HepG2 (cell line): ENCODE measurements around the gene CSNK1A1. TPM values are rescaled to one million over a fixed set of nuclear protein-coding genes. Genes with fewer than 3 reads are reported as not detected.

Experiments used
- ATAC-seq: fragments of 200-7000 bp; cut with Tn5 transposase; 3 replicates; pipeline ENCODE4 v1.9.1; 2020; ENCODE audit warnings: mild to moderate bottlenecking, moderate library complexity
- BruUV-seq: library from RNA; stranded (reverse); fragments of 400-500 nt; replicated peaks from 2 replicates; lab custom pipeline; 2021; lab: Mats Ljungman, UMichigan
- CTCF ChIA-PET: fragments of 300-600 bp; formaldehyde crosslinking; extraction: SDS; loops from one replicate; lab custom pipeline; 2021; ENCODE audit warnings: low total read pairs, inconsistent platforms, low intra/inter-chr PET ratio; lab: Yijun Ruan, JAX
- POLR2A ChIA-PET: fragments of 350-600 bp; sonication (Branson Sonifier 250); formaldehyde crosslinking; loops from one replicate; lab custom pipeline; 2020; ENCODE audit warnings: antibody characterized with exemption, inconsistent platforms; lab: Yijun Ruan, JAX
- DNase-seq: peaks from one replicate; pipeline ENCODE4 v3.0.0-alpha.2; 2015; ENCODE audit warnings: low spot score
- FAIRE-seq: peaks from 3 replicates; lab custom pipeline; 2011; peaks lifted over from hg19 to GRCh38; lab: Jason Lieb, UNC
- H2AFZ ChIP-seq: one replicate; pipeline ENCODE4 v1.6.1; 2011; ENCODE audit warnings: low read length, inconsistent platforms
- H3K27ac ChIP-seq: fragments of 300-600 bp; 3 replicates; pipeline ENCODE4 v1.8.0; 2011; ENCODE audit warnings: mixed run types, mild to moderate bottlenecking, mixed read lengths, low read length, inconsistent platforms; ENCODE audit not compliant: insufficient read depth; ENCODE audit errors: extremely low read length
- H3K27me3 ChIP-seq, 2 experiments: fragments of 200-600 bp in 1 of 2; 2 replicates in 1 of 2; 3 replicates in 1 of 2; pipeline versions ENCODE4 v1.6.0 to v1.8.0; 2011; ENCODE audit warnings: low read length in 2 of 2, mild to moderate bottlenecking in 2 of 2, moderate library complexity in 2 of 2, inconsistent platforms in 1 of 2; ENCODE audit not compliant: insufficient read depth in 2 of 2, control insufficient read depth in 1 of 2
- H3K36me3 ChIP-seq, 2 experiments: fragments of 200-600 bp in 1 of 2; replicated peaks in 1 of 2; 2 replicates in 1 of 2; 3 replicates in 1 of 2; pipeline versions ENCODE4 v1.5.1 to v1.8.0; 2011; ENCODE audit warnings: low read length in 2 of 2, inconsistent platforms in 1 of 2; ENCODE audit not compliant: insufficient read depth in 2 of 2, control insufficient read depth in 1 of 2
- H3K4me1 ChIP-seq: 2 replicates; pipeline ENCODE4 v1.5.1; 2012; ENCODE audit warnings: low read length, inconsistent platforms; ENCODE audit not compliant: insufficient read depth
- H3K4me2 ChIP-seq: 2 replicates; pipeline ENCODE4 v1.6.0; 2011; ENCODE audit warnings: low read depth, low read length, inconsistent platforms
- H3K4me3 ChIP-seq, 3 experiments: fragments of 200-600 bp in 1 of 3; sonication (generic), shearing (Covaris generic) in 1 of 3; replicated peaks in 1 of 3; 2 replicates each; pipeline ENCODE4 v1.5.1; 2011 to 2016; ENCODE audit warnings: low read length in 3 of 3, inconsistent platforms in 2 of 3, low read depth in 2 of 3, mild to moderate bottlenecking in 2 of 3, control low read depth in 1 of 3, mixed read lengths in 1 of 3; ENCODE audit not compliant: insufficient read depth in 1 of 3
- H3K79me2 ChIP-seq: one replicate; pipeline ENCODE4 v1.6.1; 2011; ENCODE audit warnings: low read length, inconsistent platforms; ENCODE audit not compliant: insufficient read depth
- H3K9ac ChIP-seq: 2 replicates; pipeline ENCODE4 v1.6.0; 2011; ENCODE audit warnings: mild to moderate bottlenecking, low read depth, low read length, inconsistent platforms; ENCODE audit not compliant: insufficient read depth
- H3K9me3 ChIP-seq: 2 replicates; pipeline ENCODE4 v1.5.1; 2012; ENCODE audit warnings: mild to moderate bottlenecking, low read length
- H4K20me1 ChIP-seq: 2 replicates; pipeline ENCODE4 v1.6.0; 2011; ENCODE audit warnings: inconsistent platforms, mild to moderate bottlenecking, low read length, moderate library complexity; ENCODE audit not compliant: insufficient read depth
- ESRRA ChIP-seq: sonication (generic); formaldehyde crosslinking; IDR thresholded peaks from 2 replicates; pipeline ENCODE4 v1.5.1; 2020; ENCODE audit warnings: mild to moderate bottlenecking, low read depth, missing genetic modification reagents
- FOSL1 ChIP-seq: sonication (generic); formaldehyde crosslinking; IDR thresholded peaks from 2 replicates; pipeline ENCODE4 v1.9.0; 2021; ENCODE audit warnings: missing genetic modification reagents, borderline replicate concordance
- HIVEP1 ChIP-seq: sonication (generic); formaldehyde crosslinking; IDR thresholded peaks from 2 replicates; pipeline ENCODE4 v1.4.0; 2020; ENCODE audit warnings: mild to moderate bottlenecking, missing genetic modification reagents
- IKZF4 ChIP-seq: sonication (generic); formaldehyde crosslinking; IDR thresholded peaks from 2 replicates; pipeline ENCODE4 v1.5.1; 2020; ENCODE audit warnings: borderline replicate concordance, mild to moderate bottlenecking, low read depth, missing genetic modification reagents; ENCODE audit errors: not compliant biosample characterization
- NCOA2 ChIP-seq: sonication (generic); formaldehyde crosslinking; IDR thresholded peaks from 2 replicates; pipeline ENCODE4 v1.8.0; 2022; ENCODE audit warnings: inconsistent platforms
- PLRG1 ChIP-seq: fragments of 450-650 bp; conservative IDR thresholded peaks from 2 replicates; pipeline ENCODE4 v1.6.1; 2016
- POLR2A ChIP-seq, 2 experiments: IDR thresholded peaks; 2 replicates each; pipeline ENCODE4 v1.6.1; 2011; ENCODE audit warnings: low read depth in 2 of 2, low read length in 2 of 2, mild to moderate bottlenecking in 1 of 2, moderate library complexity in 1 of 2; ENCODE audit not compliant: insufficient read depth in 1 of 2
- RBM22 ChIP-seq: fragments of 200-400 bp; formaldehyde crosslinking; optimal IDR thresholded peaks from 2 replicates; pipeline ENCODE3; 2017; ENCODE audit warnings: mild to moderate bottlenecking, low read length, moderate library complexity
- ZNF30 ChIP-seq: sonication (generic); formaldehyde crosslinking; IDR thresholded peaks from 2 replicates; pipeline ENCODE4 v1.5.0; 2020; ENCODE audit warnings: mild to moderate bottlenecking, missing genetic modification reagents
- WGBS: methylation state at CpG from one replicate; pipeline ENCODE4 v1.1.6; 2017; ENCODE audit warnings: low lambda C conversion rate; 5-methylcytosine and 5-hydroxymethylcytosine counted together
- in situ Hi-C: cut with HindIII; loops from 2 replicates; pipeline ENCODE4 v1.10.0; 2017; ENCODE audit warnings: low pct_unique_long_range_greater_than_20kb; ENCODE audit not compliant: extremely low pct_ligation_motif_present
- intact Hi-C: fragments of 100-400 bp; cut with micrococcal nuclease; formaldehyde crosslinking; loops from one replicate; pipeline ENCODE4 v1.10.0; 2022; ENCODE audit not compliant: unreplicated experiment
- polyA plus RNA-seq, 8 experiments: library from polyadenylated mRNA; depleted of rRNA in 3 of 8; stranded (reverse) in 7 of 8; unstranded in 1 of 8; fragments of >200 nt; fragmentation: Illumina TruSeq in 4 of 8; extraction: Trizol in 4 of 8; gene quantifications; 2 replicates each; pipeline versions ENCODE4 v1.2.1 to v1.2.3, GENCODE V29; 2011 to 2016; ENCODE audit warnings: low read depth in 4 of 8, missing spikeins in 1 of 8, mixed read lengths in 1 of 8; ENCODE audit not compliant: insufficient read depth in 1 of 8
- total RNA-seq, 5 experiments: library from RNA; depleted of rRNA; stranded (reverse); fragments of >200 nt; fragmentation: Illumina TruSeq; extraction: Trizol; gene quantifications; 2 replicates each; pipeline ENCODE4 v1.2.3, GENCODE V29; 2016; ENCODE audit warnings: low read depth in 1 of 5

CSNK1A1 gene
- total and polyA plus RNA-seq, 2 of the 13 experiments (the other 11 are each of a cell fraction or from before 2014, with no cell fraction given): 89.0 to 149 TPM

GRCh38 chr5:149503006-149503405 lies 48.2 kb downstream of the CSNK1A1 start (continued):
- no peak for TF ChIP-seq IKZF4 (CRISPR knock-in tag)
- no peak for TF ChIP-seq POLR2A (IDR thresholded peaks at IDR 0.05; ENCODE audit: insufficient read depth in 1 of 2, low read depth in 2 of 2, low read length in 2 of 2)
- TF ChIP-seq PLRG1: no peak

DNA sequence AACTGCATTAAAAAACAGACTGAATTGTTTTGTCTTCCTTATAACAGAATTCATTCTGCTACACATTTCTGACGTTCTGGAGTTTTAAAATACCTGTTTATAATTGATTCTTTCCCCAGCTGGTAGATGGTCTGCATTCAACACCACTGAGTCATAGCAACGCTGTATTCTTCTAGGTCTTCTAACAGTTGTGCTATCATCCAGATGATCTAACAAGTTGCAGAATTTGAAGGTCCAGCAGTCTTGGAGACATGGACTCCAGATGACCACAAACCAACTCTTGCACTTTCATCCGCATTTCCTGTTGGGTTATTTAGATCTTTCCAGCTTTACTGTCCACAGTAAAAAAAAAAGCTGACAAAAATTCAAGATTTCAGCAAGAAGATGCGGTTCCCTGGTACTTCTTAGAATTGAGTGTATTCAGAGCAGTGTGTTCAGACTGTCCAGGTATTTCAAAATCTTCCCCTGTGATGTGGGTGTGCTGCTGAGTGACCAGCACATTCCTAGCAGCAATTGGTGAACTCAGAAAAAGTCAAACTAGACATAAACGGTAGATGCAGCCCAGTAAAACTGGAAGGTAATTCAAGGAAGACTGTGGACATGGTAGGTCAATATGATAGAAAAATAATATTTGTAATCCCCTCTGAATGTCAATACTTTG lies 50.2 kb downstream of the CSNK1A1 start:
- Histone ChIP-seq H3K79me2 (no peaks in the 10 kb centered on the region), H3K4me3 (no peak overlapping the region), H3K4me1 (no peaks in the 10 kb centered on the region), H2AFZ (no peak overlapping the region), H3K36me3 (peaks cover 14 to 49% of the 10 kb centered on the region in 2 experiments), H4K20me1 (no peaks in the 10 kb centered on the region), H3K9ac (no peak overlapping the region), H3K4me2 (no peak overlapping the region), H3K27me3 (no peaks in the 10 kb centered on the region), H3K27ac (no peak overlapping the region), H3K9me3 (no peaks in the 10 kb centered on the region)
- intact Hi-C loops (no loop called here), in situ Hi-C loops (no loop called here)
- 95% methylated on average over 5 of the region's 5 CpGs for WGBS
- ATAC-seq (no peak), FAIRE-seq (no peak), DNase-seq (no peak)
- ChIA-PET CTCF (no interaction called here), POLR2A (no interaction called here)
- BruUV-seq: no TSS peak
- TF ChIP-seq FOSL1 (CRISPR knock-in tag) (no peak), HIVEP1 (CRISPR knock-in tag) (no peak), NCOA2 (CRISPR knock-in tag) (no peak), ESRRA (no peak), RBM22 (peak; percentile 70), ZNF30 (CRISPR knock-in tag) (no peak)
